Smooth muscle cell of bladder (primary cell): ENCODE data around the gene AIF1. TPM values are rescaled to one million over a fixed set of nuclear protein-coding genes. Genes with fewer than 3 reads are reported as not detected.

Source experiments
- total RNA-seq: library from RNA; depleted of rRNA; stranded (reverse); fragments of >200 nt; gene quantifications from 2 replicates; pipeline ENCODE4 v1.2.3, GENCODE V29; 2014

The AIF1 gene
- not detected in 2 replicates for total RNA-seq

GRCh38 chr6:31614684-31615578 is at the start of gene AIF1:
Gene AIF1 (plus strand): TSS chr6:31615234. CDS start chr6:31615330, 96 bp downstream.

GRCh38 chr6:31572041-31572911 is 42.8 kb upstream of the AIF1 start, which contains the start of gene LTA:
Gene LTA (plus strand): TSS chr6:31572289. CDS start chr6:31572743, 454 bp downstream.

GRCh38 chr6:31575335-31575901 is 39.6 kb upstream of the AIF1 start, which contains the start of gene TNF:
Gene TNF (plus strand): TSS chr6:31575565. CDS start chr6:31575742, 177 bp downstream.

GRCh38 chr6:31582230-31582643 is 32.8 kb upstream of the AIF1 start, which contains the start of gene LTB:
Gene LTB (minus strand): TSS chr6:31582424. CDS start chr6:31582417, 7 bp downstream.

GRCh38 chr6:31586008-31586407 is 29.0 kb upstream of the AIF1 start, which contains the start of gene LST1:
Gene LST1 (plus strand): TSS chr6:31586277. CDS start chr6:31587300, 1,023 bp downstream.

GRCh38 chr6:31620586-31621319 is 5.7 kb downstream of the AIF1 start, which contains the start of gene PRRC2A:
Gene PRRC2A (plus strand): TSS chr6:31620715. CDS start chr6:31622790, 2,075 bp downstream.

GRCh38 chr6:31655349-31656237 is 40.6 kb downstream of the AIF1 start, which contains the start of gene APOM:
Gene APOM (plus strand): TSS chr6:31655894. CDS start chr6:31655967, 73 bp downstream.

GRCh38 chr6:31660381-31661261 is 45.6 kb downstream of the AIF1 start, which contains the start of gene C6orf47:
Gene C6orf47 (minus strand): TSS chr6:31660778. CDS start chr6:31659947, 831 bp downstream.

GRCh38 chr6:31664790-31665500 is 49.9 kb downstream of the AIF1 start, which contains the start of gene GPANK1:
Gene GPANK1 (minus strand): TSS chr6:31664997. CDS start chr6:31664478, 519 bp downstream.

GRCh38 chr6:31665501-31666336 is 50.7 kb downstream of the AIF1 start, which contains the start of gene CSNK2B:
Gene CSNK2B (plus strand): TSS chr6:31666080. CDS start chr6:31666832, 752 bp downstream.

Other genes with a start within 250 kb of the AIF1 start
- gene MICA, start 211.6 kb upstream of the AIF1 start, total RNA-seq, result 76.7 and 80.9 TPM in 2 replicates
- gene MICB, start 117.1 kb upstream of the AIF1 start, total RNA-seq, result 8.2 and 8.4 TPM in 2 replicates
- not detected in 2 replicates for gene MCCD1, start 86.3 kb upstream of the AIF1 start, total RNA-seq
- gene DDX39B, start 73.2 kb upstream of the AIF1 start, total RNA-seq, result 317 and 461 TPM in 2 replicates
- gene ATP6V1G2, start 68.6 kb upstream of the AIF1 start, total RNA-seq, result 4.8 and 5.0 TPM in 2 replicates
- gene NFKBIL1, start 67.6 kb upstream of the AIF1 start, total RNA-seq, result 27.3 and 31.5 TPM in 2 replicates
- not detected in 2 replicates for gene LTA, start 42.9 kb upstream of the AIF1 start, total RNA-seq
- gene TNF, start 39.7 kb upstream of the AIF1 start, total RNA-seq, result not detected in 2 replicates
- not detected in 2 replicates for gene LTB, start 32.8 kb upstream of the AIF1 start, total RNA-seq
- not detected in 2 replicates for gene LST1, start 29.0 kb upstream of the AIF1 start, total RNA-seq
- gene NCR3, start 22.2 kb upstream of the AIF1 start, total RNA-seq, result not detected in 2 replicates
- 18.6 and 21.4 TPM in 2 replicates for gene PRRC2A, start 5.5 kb downstream of the AIF1 start, total RNA-seq
- 64.6 and 88.0 TPM in 2 replicates for gene BAG6, start 37.4 kb downstream of the AIF1 start, total RNA-seq
- 1.3 and 2.8 TPM in 2 replicates for gene APOM, start 40.7 kb downstream of the AIF1 start, total RNA-seq
- gene C6orf47, start 45.5 kb downstream of the AIF1 start, total RNA-seq, result 17.9 and 23.8 TPM in 2 replicates
- 13.4 and 14.3 TPM in 2 replicates for gene GPANK1, start 49.8 kb downstream of the AIF1 start, total RNA-seq
- gene CSNK2B, start 50.8 kb downstream of the AIF1 start, total RNA-seq, result 97.7 and 99.1 TPM in 2 replicates
- gene LY6G5B, start 54.7 kb downstream of the AIF1 start, total RNA-seq, result 2.1 and 2.6 TPM in 2 replicates
- gene LY6G5C, start 65.8 kb downstream of the AIF1 start, total RNA-seq, result 0.09 and 0.43 TPM in 2 replicates
- 65.4 and 70.2 TPM in 2 replicates for gene ABHD16A, start 88.1 kb downstream of the AIF1 start, total RNA-seq
- gene LY6G6F, start 91.6 kb downstream of the AIF1 start, total RNA-seq, result not detected in 2 replicates
- gene LY6G6D, start 100.1 kb downstream of the AIF1 start, total RNA-seq, result not detected in 2 replicates
- not detected in 2 replicates for gene LY6G6C, start 106.5 kb downstream of the AIF1 start, total RNA-seq
- gene MPIG6B, start 108.1 kb downstream of the AIF1 start, total RNA-seq, result not detected in 2 replicates
- 74.1 and 102 TPM in 2 replicates for gene DDAH2, start 114.1 kb downstream of the AIF1 start, total RNA-seq
- 529 and 547 TPM in 2 replicates for gene CLIC1, start 121.3 kb downstream of the AIF1 start, total RNA-seq
- gene MSH5, start 124.8 kb downstream of the AIF1 start, total RNA-seq, result 3.2 and 3.3 TPM in 2 replicates
- gene SAPCD1, start 147.4 kb downstream of the AIF1 start, total RNA-seq, result 0.28 TPM in 2 replicates
- 0.14 and 0.28 TPM in 2 replicates for gene VWA7, start 162.1 kb downstream of the AIF1 start, total RNA-seq
- gene VARS1, start 180.5 kb downstream of the AIF1 start, total RNA-seq, result 36.0 and 38.7 TPM in 2 replicates
- gene LSM2, start 191.7 kb downstream of the AIF1 start, total RNA-seq, result 22.3 and 27.3 TPM in 2 replicates
- gene HSPA1L, start 200.0 kb downstream of the AIF1 start, total RNA-seq, result 1.7 and 1.9 TPM in 2 replicates
- 63.6 and 87.8 TPM in 2 replicates for gene HSPA1A, start 200.3 kb downstream of the AIF1 start, total RNA-seq
- 113 and 131 TPM in 2 replicates for gene HSPA1B, start 212.5 kb downstream of the AIF1 start, total RNA-seq
- 88.7 and 119 TPM in 2 replicates for gene NEU1, start 247.6 kb downstream of the AIF1 start, total RNA-seq